BJ (cell line): Measurements from ENCODE around the gene NOXO1. TPM values are rescaled to one million over a fixed set of nuclear protein-coding genes. Genes with fewer than 3 reads are reported as not detected.

ENCODE experiments used
- CTCF ChIA-PET: fragments of 350-600 bp; formaldehyde crosslinking; extraction: SDS; loops from one replicate; lab custom pipeline; 2021; ENCODE audit warnings: antibody characterized with exemption, inconsistent platforms; lab: Yijun Ruan, JAX
- POLR2A ChIA-PET: fragments of 300-600 bp; sonication (Branson Sonifier 250); formaldehyde crosslinking; extraction: SDS; loops from one replicate; lab custom pipeline; 2021; ENCODE audit warnings: antibody characterized with exemption; lab: Charles Lee
- DNase-seq: peaks from one replicate; pipeline ENCODE4 v3.0.0-alpha.2; 2011; ENCODE audit warnings: low read depth
- H3K27me3 ChIP-seq: 2 replicates; pipeline ENCODE4 v1.6.0; 2011; ENCODE audit warnings: low read length; ENCODE audit not compliant: control insufficient read depth, insufficient read depth
- H3K36me3 ChIP-seq: 2 replicates; pipeline ENCODE4 v1.5.1; 2011; ENCODE audit warnings: low read length; ENCODE audit not compliant: control insufficient read depth, insufficient read depth
- H3K4me3 ChIP-seq: 2 replicates; pipeline ENCODE4 v1.5.1; 2011; ENCODE audit warnings: low read depth, mild to moderate bottlenecking, control low read depth, low read length
- CTCF ChIP-seq: IDR thresholded peaks from 2 replicates; pipeline ENCODE4 v1.5.1; 2011; ENCODE audit warnings: low read depth, mild to moderate bottlenecking, control low read depth, inconsistent platforms, low read length, moderate library complexity; ENCODE audit not compliant: insufficient read depth
- polyA plus RNA-seq: library from polyadenylated mRNA; depleted of rRNA; stranded (reverse); fragments of >200 nt; gene quantifications from 2 replicates; pipeline ENCODE4 v1.2.3, GENCODE V29; 2011

Gene NOXO1
- polyA plus RNA-seq, 1 experiment, result 0.17 TPM

- Histone ChIP-seq H3K4me3 (no peak overlapping the region), H3K36me3 (peaks cover 42% of the 10 kb centered on the region), H3K27me3 (no peaks in the 10 kb centered on the region)
- POLR2A ChIA-PET, result no interaction called here
- DNase-seq, result peak; percentile 60
- TF ChIP-seq CTCF, result no peak
- CTCF ChIA-PET, result interaction anchor here (0.6 to 1.5 kb wide), 4 partner anchors 15 to 143 kb away, joined by 3 to 5 read pairs (median 4); no protein-coding TSS in a partner anchor
Measured at GRCh38 chr16:1997494-1998359, 16.5 kb upstream of the NOXO1 start.

GRCh38 chr16:1993731-1994131 is 12.5 kb upstream of the NOXO1 start:
- H3K27me3 ChIP-seq, result peaks cover 2% of the 10 kb centered on the region; the same call in 1 of the 2 replicates
- ChIA-PET CTCF (interaction anchor here (0.9 to 1.5 kb wide), 2 partner anchors 10 to 147 kb away, joined by 4 read pairs; no protein-coding TSS in a partner anchor), POLR2A (no interaction called here)
- no peak for DNase-seq
- H3K36me3 ChIP-seq, result peaks cover 7% of the 10 kb centered on the region
- H3K4me3 ChIP-seq, result no peak overlapping the region
- TF ChIP-seq CTCF, result no peak

- H3K36me3 ChIP-seq, result no peaks in the 10 kb centered on the region; the same call in 1 of the 2 replicates
- POLR2A ChIA-PET, result interaction anchor here (0.6 kb wide), 1 partner anchor 210 kb away, joined by 3 read pairs; the partner anchor contains the start of gene NUBP2
- H3K4me3 ChIP-seq, result no peak overlapping the region
- no peak for DNase-seq
- peaks cover 2% of the 10 kb centered on the region; the same call in 1 of the 2 replicates for H3K27me3 ChIP-seq
- CTCF ChIA-PET, result interaction anchor here (0.6 to 1.4 kb wide), 4 partner anchors 10 to 1011 kb away, joined by 3 to 4 read pairs (median 4); no protein-coding TSS in a partner anchor
- no peak for TF ChIP-seq CTCF
Measured at GRCh38 chr16:1992704-1993317, 11.5 kb upstream of the NOXO1 start.

GRCh38 chr16:1991948-1992703 is 10.9 kb upstream of the NOXO1 start:
- no peak for TF ChIP-seq CTCF

More at GRCh38 chr16:1991948-1992703, 10.9 kb upstream of the NOXO1 start:
- Histone ChIP-seq H3K36me3 (0 out of 2 replicates have a peak, but pooled peaks cover 1% of the 10 kb centered on the region), H3K27me3 (peaks cover 2% of the 10 kb centered on the region; the same call in 1 of the 2 replicates), H3K4me3 (peak overlapping the region; percentile 41)
- DNase-seq, result peak; percentile 20
- ChIA-PET CTCF (interaction anchor here (0.6 to 1.4 kb wide), 2 partner anchors 10 to 12 kb away, joined by 3 to 4 read pairs; no protein-coding TSS in a partner anchor), POLR2A (interaction anchor here (0.6 kb wide), 1 partner anchor 209 kb away, joined by 3 read pairs; the partner anchor contains the start of gene NUBP2)
